MCF 10A (cell line): Measurements from ENCODE around the gene RALGPS1. TPM values are rescaled to one million over a fixed set of nuclear protein-coding genes. Genes with fewer than 3 reads are reported as not detected.

ENCODE experiments used
- BruUV-seq: library from RNA; stranded (reverse); fragments of 400-500 nt; replicated peaks from 2 replicates; lab custom pipeline; 2021; lab: Mats Ljungman, UMichigan
- CTCF ChIA-PET: fragments of 300-600 bp; sonication (Branson Sonifier 250); formaldehyde crosslinking; extraction: SDS; loops from one replicate; lab custom pipeline; 2021; ENCODE audit warnings: antibody characterized with exemption, inconsistent platforms; lab: Yijun Ruan, JAX
- POLR2A ChIA-PET: fragments of 300-600, 350-650 bp; sonication (Branson Sonifier 250); formaldehyde crosslinking; extraction: SDS; loops from one replicate; lab custom pipeline; 2020; ENCODE audit warnings: antibody characterized with exemption, inconsistent platforms; lab: Yijun Ruan, JAX
- DNase-seq: peaks from one replicate; pipeline ENCODE4 v3.0.0-alpha.2; 2018; ENCODE audit not compliant: unreplicated experiment
- H3K27ac Mint-ChIP-seq: one replicate; pipeline ENCODE4 v1.8.0; 2022; ENCODE audit warnings: mild to moderate bottlenecking, low read depth, mixed read lengths; ENCODE audit not compliant: unreplicated experiment
- H3K27me3 Mint-ChIP-seq: one replicate; pipeline ENCODE4 v1.8.0; 2022; ENCODE audit warnings: mixed read lengths; ENCODE audit not compliant: insufficient read depth, unreplicated experiment
- H3K36me3 Mint-ChIP-seq: one replicate; pipeline ENCODE4 v1.8.0; 2022; ENCODE audit warnings: mild to moderate bottlenecking, moderate library complexity, mixed read lengths; ENCODE audit not compliant: insufficient read depth, unreplicated experiment
- H3K4me1 Mint-ChIP-seq: one replicate; pipeline ENCODE4 v1.8.0; 2022; ENCODE audit warnings: mixed read lengths; ENCODE audit not compliant: insufficient read depth, unreplicated experiment
- H3K4me3 Mint-ChIP-seq: one replicate; pipeline ENCODE4 v1.8.0; 2022; ENCODE audit warnings: mild to moderate bottlenecking, moderate library complexity, mixed read lengths; ENCODE audit not compliant: unreplicated experiment
- H3K9me3 Mint-ChIP-seq: one replicate; pipeline ENCODE4 v1.8.0; 2022; ENCODE audit warnings: mixed read lengths; ENCODE audit not compliant: unreplicated experiment
- CTCF ChIP-seq: fragments of 200-600 bp; IDR thresholded peaks from one replicate; pipeline ENCODE4 v1.8.0; 2022; ENCODE audit warnings: antibody characterized with exemption, mild to moderate bottlenecking; ENCODE audit not compliant: unreplicated experiment
- intact Hi-C: fragments of 100-400 bp; cut with micrococcal nuclease; formaldehyde crosslinking; loops from 2 replicates; pipeline ENCODE4 v1.14.1; 2022
- total RNA-seq: library from RNA; stranded (reverse); gene quantifications from 2 replicates; pipeline ENCODE4 v1.2.3, GENCODE V29; 2022

RALGPS1 gene
- total RNA-seq, 1 experiment from 2014 or later = 2.4 TPM

DNA sequence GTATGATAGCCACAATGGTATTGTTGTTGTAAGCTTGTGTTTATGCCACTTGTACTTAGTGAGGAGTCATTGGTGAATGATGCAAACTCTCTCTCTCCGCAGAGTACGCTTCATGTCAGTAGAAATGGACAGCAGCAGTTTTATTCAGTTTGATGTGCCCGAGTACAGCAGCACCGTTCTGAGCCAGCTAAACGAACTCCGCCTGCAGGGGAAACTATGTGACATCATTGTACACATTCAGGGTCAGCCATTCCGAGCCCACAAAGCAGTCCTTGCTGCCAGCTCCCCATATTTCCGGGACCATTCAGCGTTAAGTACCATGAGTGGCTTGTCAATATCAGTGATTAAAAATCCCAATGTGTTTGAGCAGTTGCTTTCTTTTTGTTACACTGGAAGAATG lies 35.3 kb upstream of the RALGPS1 start:
- TF ChIP-seq CTCF = no peak
- peaks cover 6% of the 10 kb centered on the region for H3K4me1 Mint-ChIP-seq
- no peaks in the 10 kb centered on the region for H3K27me3 Mint-ChIP-seq
- POLR2A ChIA-PET = interaction anchor here (1.2 kb wide), 1 partner anchor 9 kb away, joined by 3 read pairs; no protein-coding TSS in a partner anchor
- intact Hi-C loops = no loop called here
- DNase-seq = no peak
- peaks cover 26% of the 10 kb centered on the region for H3K36me3 Mint-ChIP-seq
- no peak overlapping the region for H3K27ac Mint-ChIP-seq
- BruUV-seq = no TSS peak
- H3K9me3 Mint-ChIP-seq = no peaks in the 10 kb centered on the region
- no peak overlapping the region for H3K4me3 Mint-ChIP-seq
- CTCF ChIA-PET = interaction anchor here (0.6 to 1.4 kb wide), 3 partner anchors 13 to 596 kb away, joined by 3 to 4 read pairs (median 4); partner anchors contain the start of gene RALGPS1

GRCh38 chr9:126880226-126880946 lies 34.2 kb upstream of the RALGPS1 start:
- H3K27me3 Mint-ChIP-seq = no peaks in the 10 kb centered on the region
- ChIA-PET POLR2A (interaction anchor here (0.8 kb wide), 1 partner anchor 16 kb away, joined by 3 read pairs; no protein-coding TSS in a partner anchor), CTCF (interaction anchor here (1.4 kb wide), 1 partner anchor 34 kb away, joined by 4 read pairs; the partner anchor contains the start of gene RALGPS1)
- peaks cover 26% of the 10 kb centered on the region for H3K36me3 Mint-ChIP-seq
- H3K9me3 Mint-ChIP-seq = no peaks in the 10 kb centered on the region
- H3K27ac Mint-ChIP-seq = no peak overlapping the region
- H3K4me3 Mint-ChIP-seq = no peak overlapping the region
- H3K4me1 Mint-ChIP-seq = no peaks in the 10 kb centered on the region
- intact Hi-C loops = no loop called here
- no peak for DNase-seq
- no peak for TF ChIP-seq CTCF
- no TSS peak for BruUV-seq

DNA sequence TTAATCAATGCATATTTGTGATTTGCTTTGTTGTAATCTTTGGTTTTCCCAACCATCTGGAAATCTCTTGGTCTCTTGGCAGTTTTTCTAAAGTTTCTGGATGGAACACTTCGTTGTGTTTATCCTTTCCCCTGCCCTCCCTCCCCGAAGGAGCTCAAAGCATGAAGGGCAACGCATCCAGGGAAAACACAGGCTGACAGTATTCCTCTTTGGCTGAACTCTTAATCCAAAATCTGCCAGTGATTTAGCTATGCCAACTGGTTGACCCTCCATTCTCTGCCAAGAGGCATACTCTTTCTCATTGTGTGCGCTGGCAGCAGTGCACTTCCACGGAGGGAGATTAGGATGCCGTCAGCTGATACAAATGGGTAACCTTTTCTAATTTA lies 33.6 kb upstream of the RALGPS1 start:
- TF ChIP-seq CTCF = no peak
- intact Hi-C loops = no loop called here
- no peak for DNase-seq
- no peaks in the 10 kb centered on the region for H3K4me1 Mint-ChIP-seq
- no peak overlapping the region for H3K4me3 Mint-ChIP-seq
- BruUV-seq = TSS peak; percentile 14
- H3K9me3 Mint-ChIP-seq = no peaks in the 10 kb centered on the region
- CTCF ChIA-PET = no interaction called here
- POLR2A ChIA-PET = interaction anchor here (0.8 kb wide), 1 partner anchor 15 kb away, joined by 3 read pairs; no protein-coding TSS in a partner anchor
- H3K27ac Mint-ChIP-seq = no peak overlapping the region
- H3K27me3 Mint-ChIP-seq = no peaks in the 10 kb centered on the region
- H3K36me3 Mint-ChIP-seq = peaks cover 26% of the 10 kb centered on the region

- Mint-ChIP-seq H3K27me3 (no peaks in the 10 kb centered on the region), H3K4me3 (no peak overlapping the region), H3K27ac (no peak overlapping the region), H3K9me3 (no peaks in the 10 kb centered on the region), H3K4me1 (no peaks in the 10 kb centered on the region), H3K36me3 (peaks cover 26% of the 10 kb centered on the region)
- no TSS peak for BruUV-seq
- no peak for DNase-seq
- intact Hi-C loops = no loop called here
- CTCF ChIA-PET = no interaction called here
- POLR2A ChIA-PET = no interaction called here
- no peak for TF ChIP-seq CTCF
Measured at GRCh38 chr9:126882746-126883145, 31.8 kb upstream of the RALGPS1 start.
